Prostate gland (tissue), 2 donors: ENCODE results near the gene SOAT2. TPM values are rescaled to one million over a fixed set of nuclear protein-coding genes. Genes with fewer than 3 reads are reported as not detected.

ENCODE experiments used
- DNase-seq: peaks from one replicate; pipeline ENCODE4 v3.0.0-alpha.2; 2019; ENCODE audit warnings: low spot score
- H3K27ac ChIP-seq, 2 donors: fragments of 200-600 bp; sonication (generic); 2 replicates each; pipeline ENCODE4 v1.5.1; 2017 to 2019
- H3K27me3 ChIP-seq: fragments of 200-600 bp; sonication (generic); replicated peaks from 2 replicates; pipeline ENCODE4 v1.5.1; 2019; ENCODE audit not compliant: insufficient read depth
- H3K36me3 ChIP-seq, 2 donors: fragments of 200-600 bp; sonication (generic); 1 replicate in 1 of 2; 2 replicates in 1 of 2; pipeline versions ENCODE4 v1.5.1 to v1.8.1; 2017 to 2019
- H3K4me1 ChIP-seq: fragments of 200-600 bp; sonication (generic); replicated peaks from 2 replicates; pipeline ENCODE4 v1.5.1; 2019
- H3K4me3 ChIP-seq, 2 donors: fragments of 200-600 bp; sonication (generic); 2 replicates each; pipeline ENCODE4 v1.5.1; 2017 to 2019
- H3K9me3 ChIP-seq: fragments of 200-600 bp; sonication (generic); 2 replicates; pipeline ENCODE4 v1.5.1; 2017
- CTCF ChIP-seq, 4 experiments: fragments of 200-600 bp in 2 of 4; fragments of 450-650 bp in 2 of 4; sonication (generic) in 2 of 4; IDR thresholded peaks; 1 replicate in 3 of 4; 2 replicates in 1 of 4; pipeline ENCODE4 v1.5.1; 2016 to 2019; ENCODE audit warnings: antibody characterized with exemption in 4 of 4, mild to moderate bottlenecking in 2 of 4, moderate library complexity in 2 of 4
- POLR2A ChIP-seq: fragments of 450-650 bp; IDR thresholded peaks from one replicate; pipeline ENCODE4 v1.6.1; 2016; ENCODE audit warnings: antibody characterized with exemption, mild to moderate bottlenecking
- POLR2AphosphoS5 ChIP-seq: sonication (generic); formaldehyde crosslinking; IDR thresholded peaks from one replicate; pipeline ENCODE4 v1.6.1; 2017; ENCODE audit warnings: antibody characterized with exemption
- WGBS: methylation state at CpG from one replicate; pipeline ENCODE4 v1.1.5; 2018; 5-methylcytosine and 5-hydroxymethylcytosine counted together
- intact Hi-C: fragments of 100-400 bp; cut with DNase I; formaldehyde crosslinking; loops from one replicate; pipeline ENCODE4 v1.14.2; 2022
- total RNA-seq, 2 donors: library from RNA; depleted of rRNA; stranded (reverse); fragments of >200 nt; gene quantifications; one replicate each; pipeline ENCODE4 v1.1.0, GENCODE V29; 2016

The SOAT2 gene
- total RNA-seq, 2 donors from 2014 or later, result 0.14 to 0.28 TPM

- intact Hi-C loops, result no loop called here
- DNase-seq, result no peak
- Histone ChIP-seq H3K9me3 (no peaks in the 10 kb centered on the region), H3K4me1 (no peaks in the 10 kb centered on the region), H3K27me3 (no peaks in the 10 kb centered on the region), H3K27ac (no peak overlapping the region), H3K4me3 (no peak overlapping the region), H3K36me3 (no peaks in the 10 kb centered on the region)
- WGBS, result 62% methylated on average over 12 of the region's 12 CpGs
- TF ChIP-seq POLR2A (no peak), CTCF (IDR thresholded peaks at IDR 0.05) (no peak), POLR2AphosphoS5 (no peak)
These were observed 9.9 kb downstream of the SOAT2 start for GRCh38 chr12:53113136-53113705.

- no peak overlapping the region for H3K27ac ChIP-seq
- TF ChIP-seq POLR2A (no peak), CTCF (IDR thresholded peaks at IDR 0.05) (no peak), POLR2AphosphoS5 (no peak)
- no peaks in the 10 kb centered on the region for H3K4me1 ChIP-seq
- no peaks in the 10 kb centered on the region for H3K9me3 ChIP-seq
- intact Hi-C loops, result no loop called here
- no peak overlapping the region for H3K4me3 ChIP-seq
- H3K27me3 ChIP-seq, result no peaks in the 10 kb centered on the region
- H3K36me3 ChIP-seq, result no peaks in the 10 kb centered on the region
- no peak for DNase-seq
These were observed 10.7 kb downstream of the SOAT2 start for GRCh38 chr12:53113951-53114350.

DNA sequence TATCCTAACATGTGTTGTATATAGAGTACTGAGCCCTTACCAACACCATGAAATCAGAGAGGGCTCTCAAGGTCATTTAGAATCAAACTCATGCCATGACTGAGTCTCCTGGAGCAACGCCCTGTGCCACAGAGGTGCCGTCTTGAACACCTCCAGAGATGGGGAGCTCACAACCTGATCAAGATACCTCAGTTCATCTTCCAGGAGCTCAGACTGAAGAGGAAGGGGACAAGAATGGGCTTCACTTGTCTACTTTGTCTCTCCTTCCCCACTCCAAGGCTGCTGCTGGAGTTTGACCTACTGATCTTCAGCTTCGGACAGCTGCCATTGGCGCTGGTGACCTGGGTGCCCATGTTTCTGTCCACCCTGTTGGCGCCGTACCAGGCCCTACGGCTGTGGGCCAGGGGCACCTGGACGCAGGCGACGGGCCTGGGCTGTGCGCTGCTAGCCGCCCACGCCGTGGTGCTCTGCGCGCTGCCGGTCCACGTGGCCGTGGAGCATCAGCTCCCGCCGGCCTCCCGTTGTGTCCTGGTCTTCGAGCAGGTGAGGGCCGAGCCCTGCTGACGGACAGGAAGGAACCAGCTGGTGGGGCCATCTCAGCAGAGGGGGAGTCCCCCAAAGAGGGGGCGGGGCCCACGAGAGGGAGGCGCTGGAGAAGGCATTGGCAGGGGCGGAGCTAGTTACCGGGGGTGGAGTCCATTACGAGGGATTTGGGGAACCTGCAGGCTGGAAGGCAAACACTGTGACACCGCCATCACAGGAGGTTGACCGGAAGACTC, 12.0 kb downstream of the SOAT2 start:
- 87% methylated on average over 33 of the region's 33 CpGs for WGBS
- Histone ChIP-seq H3K27ac (no peak overlapping the region), H3K9me3 (no peaks in the 10 kb centered on the region), H3K4me1 (no peaks in the 10 kb centered on the region), H3K4me3 (no peak overlapping the region), H3K27me3 (no peaks in the 10 kb centered on the region), H3K36me3 (no peaks in the 10 kb centered on the region)
- DNase-seq, result no peak
- intact Hi-C loops, result no loop called here
- TF ChIP-seq POLR2AphosphoS5, result no peak
- no peak for TF ChIP-seq CTCF (IDR thresholded peaks at IDR 0.05)
- no peak for TF ChIP-seq POLR2A

DNA sequence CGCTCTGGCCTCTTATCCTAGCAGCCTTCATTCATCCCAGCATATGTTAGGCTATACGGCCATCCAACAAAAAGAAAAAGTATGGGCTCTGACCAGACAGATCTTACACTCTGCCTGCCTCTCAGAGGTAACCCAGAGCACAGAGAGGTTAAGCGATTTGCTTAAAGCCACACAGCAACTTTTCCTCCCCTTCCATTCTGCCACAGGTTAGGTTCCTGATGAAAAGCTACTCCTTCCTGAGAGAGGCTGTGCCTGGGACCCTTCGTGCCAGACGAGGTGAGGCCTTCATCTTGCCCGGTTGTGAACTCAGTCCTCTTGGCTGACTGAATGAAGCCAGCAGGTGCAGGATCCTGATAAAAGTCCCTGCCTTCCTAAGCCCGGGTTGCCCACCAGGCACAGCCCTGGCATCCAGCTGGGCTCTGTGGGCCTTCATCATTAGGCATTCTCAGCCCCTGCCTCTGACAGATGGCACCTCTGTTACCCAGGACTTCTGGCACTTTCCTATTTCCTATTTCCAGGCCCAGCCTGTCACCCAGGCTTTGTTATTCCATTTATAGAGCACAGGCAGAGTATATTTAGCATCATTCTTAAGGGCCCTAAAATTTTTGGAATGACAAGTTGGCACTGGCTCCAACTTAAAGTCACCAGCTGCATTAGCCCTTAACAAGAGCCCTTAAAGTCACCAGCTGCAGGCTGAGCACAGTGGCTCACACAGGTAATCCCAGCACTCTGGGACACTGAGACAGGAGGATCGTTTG, 12.8 kb downstream of the SOAT2 start:
- no peaks in the 10 kb centered on the region for H3K27me3 ChIP-seq
- intact Hi-C loops, result no loop called here
- no peak for DNase-seq
- 82% methylated on average over 8 of the region's 8 CpGs for WGBS
- no peaks in the 10 kb centered on the region for H3K4me1 ChIP-seq
- no peak overlapping the region for H3K27ac ChIP-seq
- no peaks in the 10 kb centered on the region for H3K9me3 ChIP-seq
- TF ChIP-seq POLR2A (no peak), POLR2AphosphoS5 (no peak), CTCF (IDR thresholded peaks at IDR 0.05) (no peak)
- H3K4me3 ChIP-seq, result no peak overlapping the region
- H3K36me3 ChIP-seq, result no peaks in the 10 kb centered on the region
